Heart right ventricle (tissue), 16 donors: ENCODE results near the gene ATP6V0A4. TPM values are rescaled to one million over a fixed set of nuclear protein-coding genes. Genes with fewer than 3 reads are reported as not detected.

Experiments
- ATAC-seq, 8 donors: fragments of 200-7000 bp; cut with Tn5 transposase; one replicate each; pipeline ENCODE4 v1.9.1; 2020; ENCODE audit warnings: mild to moderate bottlenecking in 8 of 8, moderate library complexity in 8 of 8, moderate number of reproducible peaks in 1 of 8
- DNase-seq, 2 donors: peaks; one replicate each; pipeline ENCODE4 v3.0.0-alpha.2; 2020
- H3K27ac ChIP-seq, 10 donors: fragments of 200-600 bp; sonication (generic) in 2 of 10; one replicate each; pipeline versions ENCODE4 v1.5.0 to v1.8.0; 2020 to 2022; ENCODE audit warnings: mild to moderate bottlenecking in 3 of 10
- H3K27me3 ChIP-seq, 7 donors: fragments of 200-600 bp; one replicate each; pipeline ENCODE4 v1.8.0; 2021 to 2022; ENCODE audit warnings: mild to moderate bottlenecking in 2 of 7
- H3K36me3 ChIP-seq, 9 donors: fragments of 200-600 bp; sonication (generic) in 1 of 9; one replicate each; pipeline versions ENCODE4 v1.5.0 to v1.8.0; 2020 to 2022; ENCODE audit warnings: mild to moderate bottlenecking in 2 of 9
- H3K4me1 ChIP-seq, 9 donors: fragments of 200-600 bp; sonication (generic) in 1 of 9; one replicate each; pipeline versions ENCODE4 v1.5.0 to v1.8.0; 2020 to 2022; ENCODE audit warnings: mild to moderate bottlenecking in 4 of 9
- H3K4me3 ChIP-seq, 10 donors: fragments of 200-600 bp; sonication (generic) in 2 of 10; one replicate each; pipeline versions ENCODE4 v1.5.0 to v1.8.0; 2020 to 2022; ENCODE audit warnings: mild to moderate bottlenecking in 7 of 10, moderate library complexity in 2 of 10
- H3K9me3 ChIP-seq, 11 donors: fragments of 200-600 bp in 10 of 11; sonication (generic) in 2 of 11; one replicate each; pipeline versions ENCODE4 v1.5.0 to v1.8.0; 2013 to 2022; ENCODE audit warnings: mild to moderate bottlenecking in 2 of 11, control low read depth in 1 of 11, moderate library complexity in 1 of 11
- WGBS, 2 donors: extraction: QIAGEN DNeasy Blood & Tissue Kit; methylation state at CpG; one replicate each; pipeline ENCODE4 v1.1.7; 2013; ENCODE audit warnings: inconsistent platforms in 1 of 2; 5-methylcytosine and 5-hydroxymethylcytosine counted together
- intact Hi-C, 10 donors: fragments of 100-400 bp; cut with DNase I; formaldehyde crosslinking; loops; one replicate each; pipeline versions ENCODE4 v1.11.1 to v1.14.2; 2022
- polyA plus RNA-seq, 2 donors: library from polyadenylated mRNA; stranded (reverse); fragments of 200-250 nt; gene quantifications; one replicate each; pipeline ENCODE4 v1.2.3, GENCODE V29; 2013
- total RNA-seq, 10 donors: library from RNA; stranded (reverse); fragmentation: NEBNext Ultra II Directional in 3 of 10; extraction: Animal tissue kit (Norgen Biotek cat#: 25700) in 3 of 10; gene quantifications; one replicate each; pipeline versions ENCODE4 v1.2.1 to v1.2.4, GENCODE V29; 2021 to 2023
- TF ChIP-seq, protein P1 (sequence below), 9 donors: fragments of 200-600 bp; sonication (generic) in 2 of 9; IDR thresholded peaks; one replicate each; pipeline versions ENCODE4 v1.5.0 to v1.8.0; 2021 to 2022; ENCODE audit warnings: antibody characterized with exemption in 9 of 9, mild to moderate bottlenecking in 5 of 9, moderate library complexity in 1 of 9
- donor health status: Arrhythmogenic right ventricular cardiomyopathy.
- donor health status: ischemic (EF 13 %, LVEDD 7.1; RV severe dilation, severe dysfunction).
- donor health status: healthy with polysubstance abuse.
- donor health status: DM: no; HTN: yes; CAD: no.
- donor health status: DM: no; HTN: no; CAD: no.
- donor health status: ischemic (EF 25% LVEDD 6.9; RV normal size, moderate dysfunction).
- donor health status: ischemic (EF 25% LVEDD 5.7; RV mildly dilated, moderate dysfunction).
- donor health status: healthy.
- donor health status: DM: yes; HTN: yes; CAD: no.
- donor health status: Ischemic cardiomyopathy.
- donor health status: ischemic (EF 35%, LVEDD 5.7; RV mildly dilated, moderate dysfunction).
- donor health status: nonischemic (EF 11% LVEDD 7.7; RV severe dilation, severe dysfunction).
- donor health status: DM: yes; HTN: yes; CAD: no.
- donor health status: PGD.
- donor health status: ischemic (EF 29% LVEDD 5.4; RV normal size, mild dysfunction).
- donor health status: nonischemic (EF 23%, LVEDD 6.1; RV moderate dilation, normal function).

ATP6V0A4 gene
- total and polyA plus RNA-seq, 12 donors, result not detected

GRCh38 chr7:138657854-138658386 lies 140.1 kb downstream of the ATP6V0A4 start:
- peaks cover 0 to 25% (median 5%) of the 10 kb centered on the region in 11 donors for H3K9me3 ChIP-seq
- no peaks in the 10 kb centered on the region for H3K4me1 ChIP-seq
- DNase-seq, result no peak
- TF ChIP-seq, protein P1, sequence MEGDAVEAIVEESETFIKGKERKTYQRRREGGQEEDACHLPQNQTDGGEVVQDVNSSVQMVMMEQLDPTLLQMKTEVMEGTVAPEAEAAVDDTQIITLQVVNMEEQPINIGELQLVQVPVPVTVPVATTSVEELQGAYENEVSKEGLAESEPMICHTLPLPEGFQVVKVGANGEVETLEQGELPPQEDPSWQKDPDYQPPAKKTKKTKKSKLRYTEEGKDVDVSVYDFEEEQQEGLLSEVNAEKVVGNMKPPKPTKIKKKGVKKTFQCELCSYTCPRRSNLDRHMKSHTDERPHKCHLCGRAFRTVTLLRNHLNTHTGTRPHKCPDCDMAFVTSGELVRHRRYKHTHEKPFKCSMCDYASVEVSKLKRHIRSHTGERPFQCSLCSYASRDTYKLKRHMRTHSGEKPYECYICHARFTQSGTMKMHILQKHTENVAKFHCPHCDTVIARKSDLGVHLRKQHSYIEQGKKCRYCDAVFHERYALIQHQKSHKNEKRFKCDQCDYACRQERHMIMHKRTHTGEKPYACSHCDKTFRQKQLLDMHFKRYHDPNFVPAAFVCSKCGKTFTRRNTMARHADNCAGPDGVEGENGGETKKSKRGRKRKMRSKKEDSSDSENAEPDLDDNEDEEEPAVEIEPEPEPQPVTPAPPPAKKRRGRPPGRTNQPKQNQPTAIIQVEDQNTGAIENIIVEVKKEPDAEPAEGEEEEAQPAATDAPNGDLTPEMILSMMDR (IDR thresholded peaks at IDR 0.05), result no peak
- ATAC-seq, result no peak
- no peak overlapping the region for H3K4me3 ChIP-seq
- H3K27me3 ChIP-seq, result peaks cover 0 to 33% (median 16%) of the 10 kb centered on the region in 7 donors
- H3K27ac ChIP-seq, result no peak overlapping the region
- no peaks in the 10 kb centered on the region for H3K36me3 ChIP-seq
- 85 to 90% methylated on average over 4 of the region's 4 CpGs for WGBS, 2 donors
- intact Hi-C loops, result no loop called here

DNA sequence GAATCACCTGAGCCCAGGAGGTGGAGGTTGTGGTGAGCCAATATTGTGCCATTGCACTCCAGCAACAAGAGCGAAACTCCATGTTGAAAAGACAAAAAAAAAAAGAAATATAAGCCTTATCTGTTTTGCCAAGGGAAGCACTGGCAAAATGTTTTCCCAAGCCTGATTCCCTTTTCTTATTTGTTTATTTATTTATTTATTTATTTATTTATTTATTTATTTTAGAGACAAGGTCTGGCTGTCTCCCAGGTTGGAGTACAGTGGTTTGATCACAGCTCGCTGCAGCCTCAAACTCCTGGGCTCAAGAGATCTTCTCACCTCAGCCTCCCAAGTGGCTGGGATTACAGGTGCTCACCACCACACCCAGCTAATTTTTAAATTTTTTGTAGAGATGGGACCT lies 141.0 kb downstream of the ATP6V0A4 start:
- no peak for ATAC-seq
- Histone ChIP-seq H3K4me1 (no peaks in the 10 kb centered on the region), H3K4me3 (no peak overlapping the region), H3K36me3 (no peaks in the 10 kb centered on the region), H3K27me3 (peaks cover 0 to 25% (median 12%) of the 10 kb centered on the region in 7 donors), H3K9me3 (peaks cover 0 to 28% (median 5%) of the 10 kb centered on the region in 11 donors), H3K27ac (no peak overlapping the region)
- intact Hi-C loops, result no loop called here
- DNase-seq, result no peak
- TF ChIP-seq, protein P1 (IDR thresholded peaks at IDR 0.05), result no peak
- 91 to 94% methylated on average over 2 of the region's 2 CpGs for WGBS, 2 donors

Other genes starting within 250 kb of the ATP6V0A4 start
- gene SVOPL, start 96.8 kb downstream of the ATP6V0A4 start, total RNA-seq, result not detected
- gene SVOPL, start 96.8 kb downstream of the ATP6V0A4 start, polyA plus RNA-seq, result not detected
- not detected for gene TMEM213, start 202 bp downstream of the ATP6V0A4 start, total RNA-seq
- gene TMEM213, start 202 bp downstream of the ATP6V0A4 start, polyA plus RNA-seq, result not detected
- gene KIAA1549, start 183.2 kb upstream of the ATP6V0A4 start, total RNA-seq, result 1 to 10 TPM; 1.1 to 2.1 (median 1.6) TPM
- 1 to 10 TPM in 1 of 2 donors, under 1 TPM in 1; 0.49 to 1.2 TPM for gene KIAA1549, start 183.2 kb upstream of the ATP6V0A4 start, polyA plus RNA-seq
- gene ZC3HAV1L, start 237.8 kb upstream of the ATP6V0A4 start, total RNA-seq, result 1 to 10 TPM; 1.8 to 5.8 (median 2.5) TPM
- gene ZC3HAV1L, start 237.8 kb upstream of the ATP6V0A4 start, polyA plus RNA-seq, result under 1 TPM; 0.39 to 0.95 TPM